ENCODE results near the gene CDC42BPB.

CDC42BPB gene

GRCh38 chr14:102951799-102952198, 105.5 kb downstream of the CDC42BPB start:
- Histone ChIP-seq H3K14ac (ENCODE audit: low read length) (no peak overlapping the region), H3K4ac (ENCODE audit: low read length) (no peak overlapping the region), H3K9me3 (replicated peaks in 1 of 2; ENCODE audit: control insufficient read depth in 2 of 2, insufficient read depth in 1 of 2, low read depth in 1 of 2, low read length in 2 of 2) (no peaks in the 10 kb centered on the region), H3K23ac (ENCODE audit: low read depth, low read length, poor library complexity) (no peak overlapping the region), H3K36me3 (replicated peaks in 1 of 2; ENCODE audit: control insufficient read depth in 2 of 2, insufficient read depth in 2 of 2, low read length in 2 of 2) (peaks cover 45 to 94% of the 10 kb centered on the region in 2 donors), H2BK12ac (ENCODE audit: low read length) (no peak overlapping the region), H3K9ac (ENCODE audit: low read depth, low read length, poor library complexity) (no peak overlapping the region), H3K4me1 (ENCODE audit: control insufficient read depth in 2 of 2, insufficient read depth in 1 of 2, low read depth in 1 of 2, low read length in 2 of 2) (peaks cover 0 to 3% of the 10 kb centered on the region in 2 donors), H3K27me3 (ENCODE audit: control insufficient read depth in 3 of 3, insufficient read depth in 3 of 3, low read depth in 1 of 3, low read length in 3 of 3) (no peaks in the 10 kb centered on the region), H2BK15ac (ENCODE audit: low read length) (no peak overlapping the region), H3K4me2 (ENCODE audit: insufficient read depth, low read length, poor library complexity, severe bottlenecking) (no peak overlapping the region), H2AFZ (ENCODE audit: low read length) (no peak overlapping the region), H2AK5ac (ENCODE audit: low read depth, low read length) (no peak overlapping the region), H3K27ac (replicated peaks; ENCODE audit: low read length) (no peak overlapping the region), H2BK120ac (ENCODE audit: low read depth, low read length) (no peak overlapping the region), H4K91ac (ENCODE audit: low read depth, low read length, poor library complexity) (no peak overlapping the region), H3K79me1 (ENCODE audit: low read depth, low read length) (no peaks in the 10 kb centered on the region), H4K8ac (ENCODE audit: low read depth, low read length) (no peak overlapping the region), H2BK5ac (ENCODE audit: low read length) (no peak overlapping the region), H3K4me3 (ENCODE audit: low read length in 2 of 2) (no peak overlapping the region), H3K18ac (ENCODE audit: low read length) (no peak overlapping the region)
- no peak for DNase-seq (ENCODE audit: low spot score)
- WGBS, 2 donors (ENCODE audit: extremely low coverage in 2 of 2, insufficient read length in 2 of 2, insufficient replicate concordance in 1 of 2): no CpG with 5 or more reads among the region's 8 CpGs

- Histone ChIP-seq H3K9ac (ENCODE audit: low read depth, low read length, poor library complexity) (no peak overlapping the region), H3K36me3 (replicated peaks in 1 of 2; ENCODE audit: control insufficient read depth in 2 of 2, insufficient read depth in 2 of 2, low read length in 2 of 2) (peaks cover 50 to 94% of the 10 kb centered on the region in 2 donors), H2BK5ac (ENCODE audit: low read length) (no peak overlapping the region), H4K8ac (ENCODE audit: low read depth, low read length) (no peak overlapping the region), H4K91ac (ENCODE audit: low read depth, low read length, poor library complexity) (no peak overlapping the region), H3K4me2 (ENCODE audit: insufficient read depth, low read length, poor library complexity, severe bottlenecking) (no peak overlapping the region), H3K23ac (ENCODE audit: low read depth, low read length, poor library complexity) (no peak overlapping the region), H3K27me3 (ENCODE audit: control insufficient read depth in 3 of 3, insufficient read depth in 3 of 3, low read depth in 1 of 3, low read length in 3 of 3) (no peaks in the 10 kb centered on the region), H2BK120ac (ENCODE audit: low read depth, low read length) (no peak overlapping the region), H3K4ac (ENCODE audit: low read length) (no peak overlapping the region), H3K18ac (ENCODE audit: low read length) (no peak overlapping the region), H3K9me3 (replicated peaks in 1 of 2; ENCODE audit: control insufficient read depth in 2 of 2, insufficient read depth in 1 of 2, low read depth in 1 of 2, low read length in 2 of 2) (no peaks in the 10 kb centered on the region), H3K79me1 (ENCODE audit: low read depth, low read length) (no peaks in the 10 kb centered on the region), H2BK15ac (ENCODE audit: low read length) (no peak overlapping the region), H2BK12ac (ENCODE audit: low read length) (no peak overlapping the region), H3K4me3 (ENCODE audit: low read length in 2 of 2) (no peak overlapping the region), H2AK5ac (ENCODE audit: low read depth, low read length) (no peak overlapping the region), H3K14ac (ENCODE audit: low read length) (no peak overlapping the region), H3K4me1 (ENCODE audit: control insufficient read depth in 2 of 2, insufficient read depth in 1 of 2, low read depth in 1 of 2, low read length in 2 of 2) (peaks cover 0 to 3% of the 10 kb centered on the region in 2 donors), H3K27ac (replicated peaks; ENCODE audit: low read length) (no peak overlapping the region), H2AFZ (ENCODE audit: low read length) (no peak overlapping the region)
- WGBS, 2 donors (ENCODE audit: extremely low coverage in 2 of 2, insufficient read length in 2 of 2, insufficient replicate concordance in 1 of 2): no CpG with 5 or more reads among the region's 10 CpGs
- no peak for DNase-seq (ENCODE audit: low spot score)
These were observed 106.3 kb downstream of the CDC42BPB start for GRCh38 chr14:102951034-102951433.

DNA sequence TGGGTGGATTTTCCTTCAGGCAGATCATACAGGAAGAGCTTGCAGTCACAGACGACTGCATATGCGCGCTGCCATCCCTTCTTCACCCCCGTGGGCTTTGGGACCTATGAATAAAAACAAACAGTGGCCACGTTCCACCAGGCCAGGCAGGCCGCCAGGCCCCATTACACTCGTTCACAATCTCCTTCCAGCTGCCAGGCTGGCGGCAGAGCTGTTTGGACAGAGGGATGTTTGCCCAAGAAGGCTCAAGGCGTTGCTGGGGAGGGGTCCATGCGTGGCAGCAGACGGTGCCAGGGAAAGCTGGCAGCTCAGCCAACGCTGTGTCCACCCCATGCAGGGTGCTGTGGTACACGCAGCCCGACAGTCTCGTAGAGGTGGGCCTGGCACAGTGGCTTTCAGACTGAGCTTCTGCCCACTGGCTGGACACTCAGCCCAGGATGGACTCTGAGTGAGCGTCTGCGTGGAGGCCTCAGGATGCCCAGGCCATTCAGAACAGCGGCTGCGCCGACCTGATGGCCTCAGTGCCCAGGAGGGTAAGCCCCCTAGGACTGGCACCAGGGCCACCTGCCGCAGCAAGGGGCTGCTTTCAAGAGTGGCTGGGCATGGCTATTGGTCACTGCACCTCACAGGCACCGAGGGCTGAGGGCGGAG, 107.4 kb downstream of the CDC42BPB start:
- Histone ChIP-seq H3K4me1 (ENCODE audit: control insufficient read depth in 2 of 2, insufficient read depth in 1 of 2, low read depth in 1 of 2, low read length in 2 of 2) (peaks cover 0 to 3% of the 10 kb centered on the region in 2 donors), H2BK5ac (ENCODE audit: low read length) (peak overlapping the region; percentile 39), H3K4me3 (ENCODE audit: low read length in 2 of 2) (no peak overlapping the region), H2BK120ac (ENCODE audit: low read depth, low read length) (no peak overlapping the region), H4K91ac (ENCODE audit: low read depth, low read length, poor library complexity) (peak overlapping the region; percentile 72), H3K27me3 (ENCODE audit: control insufficient read depth in 3 of 3, insufficient read depth in 3 of 3, low read depth in 1 of 3, low read length in 3 of 3) (no peaks in the 10 kb centered on the region), H4K8ac (ENCODE audit: low read depth, low read length) (peak overlapping the region; percentile 65), H3K14ac (ENCODE audit: low read length) (peak overlapping the region; percentile 94), H2AFZ (ENCODE audit: low read length) (no peak overlapping the region), H3K4ac (ENCODE audit: low read length) (no peak overlapping the region), H3K18ac (ENCODE audit: low read length) (peak overlapping the region; percentile 28), H2BK12ac (ENCODE audit: low read length) (peak overlapping the region; percentile 73), H3K4me2 (ENCODE audit: insufficient read depth, low read length, poor library complexity, severe bottlenecking) (no peak overlapping the region), H3K9ac (ENCODE audit: low read depth, low read length, poor library complexity) (peak overlapping the region; percentile 44), H2AK5ac (ENCODE audit: low read depth, low read length) (no peak overlapping the region), H3K36me3 (replicated peaks in 1 of 2; ENCODE audit: control insufficient read depth in 2 of 2, insufficient read depth in 2 of 2, low read length in 2 of 2) (peaks cover 59 to 93% of the 10 kb centered on the region in 2 donors), H3K27ac (replicated peaks; ENCODE audit: low read length) (no peak overlapping the region), H2BK15ac (ENCODE audit: low read length) (no peak overlapping the region), H3K23ac (ENCODE audit: low read depth, low read length, poor library complexity) (peak overlapping the region; percentile 80), H3K79me1 (ENCODE audit: low read depth, low read length) (peaks cover 3% of the 10 kb centered on the region), H3K9me3 (replicated peaks in 1 of 2; ENCODE audit: control insufficient read depth in 2 of 2, insufficient read depth in 1 of 2, low read depth in 1 of 2, low read length in 2 of 2) (no peaks in the 10 kb centered on the region)
- no peak for DNase-seq (ENCODE audit: low spot score)
- WGBS, 2 donors (ENCODE audit: extremely low coverage in 2 of 2, insufficient read length in 2 of 2, insufficient replicate concordance in 1 of 2): no CpG with 5 or more reads among the region's 23 CpGs

DNA sequence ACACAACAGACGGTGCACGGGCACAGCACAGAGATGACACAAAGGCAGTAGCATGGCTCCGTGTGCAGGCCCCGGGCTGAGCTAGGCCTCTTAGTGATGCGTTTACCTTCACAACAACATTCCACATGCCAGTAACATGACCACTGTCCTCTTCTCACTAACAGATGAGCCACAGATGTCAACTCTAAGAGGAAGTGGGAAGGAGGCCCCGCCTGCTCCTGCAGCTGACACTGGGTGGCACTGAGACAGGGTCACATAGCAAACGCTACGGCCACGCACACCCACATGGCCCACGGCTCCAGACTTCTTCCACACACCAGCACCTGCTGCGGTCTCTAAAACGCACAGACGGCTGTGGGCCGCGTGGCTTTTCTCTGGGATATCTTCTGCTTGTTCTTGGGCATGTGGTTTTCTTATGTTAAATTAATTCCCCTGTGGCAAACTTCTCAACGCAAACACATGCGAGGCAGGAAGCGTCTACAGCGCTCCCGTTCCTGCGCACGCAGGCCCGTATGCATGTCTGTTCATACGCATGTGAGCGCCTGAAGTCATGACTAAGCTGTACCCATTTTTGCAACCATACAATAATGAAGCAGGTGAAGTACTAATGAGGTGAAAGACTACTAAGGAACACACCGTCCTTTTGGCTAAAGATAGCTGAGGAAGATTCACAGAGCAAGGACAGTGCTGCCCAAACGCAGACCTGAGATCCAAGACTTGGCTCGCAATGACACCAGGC, 108.1 kb downstream of the CDC42BPB start:
- DNase-seq (ENCODE audit: low spot score): no peak
- H2BK12ac ChIP-seq (ENCODE audit: low read length): no peak overlapping the region
- H3K9me3 ChIP-seq (replicated peaks in 1 of 2; ENCODE audit: control insufficient read depth in 2 of 2, insufficient read depth in 1 of 2, low read depth in 1 of 2, low read length in 2 of 2): no peaks in the 10 kb centered on the region
- H3K9ac ChIP-seq (ENCODE audit: low read depth, low read length, poor library complexity): no peak overlapping the region
- no peak overlapping the region for H2AK5ac ChIP-seq (ENCODE audit: low read depth, low read length)
- H3K27ac ChIP-seq (replicated peaks; ENCODE audit: low read length): no peak overlapping the region
- peaks cover 58 to 93% of the 10 kb centered on the region in 2 donors for H3K36me3 ChIP-seq (replicated peaks in 1 of 2; ENCODE audit: control insufficient read depth in 2 of 2, insufficient read depth in 2 of 2, low read length in 2 of 2)
- H3K23ac ChIP-seq (ENCODE audit: low read depth, low read length, poor library complexity): no peak overlapping the region
- no peak overlapping the region for H2BK120ac ChIP-seq (ENCODE audit: low read depth, low read length)
- no peak overlapping the region for H2BK15ac ChIP-seq (ENCODE audit: low read length)
- H3K4me1 ChIP-seq (ENCODE audit: control insufficient read depth in 2 of 2, insufficient read depth in 1 of 2, low read depth in 1 of 2, low read length in 2 of 2): peaks cover 0 to 3% of the 10 kb centered on the region in 2 donors
- H3K18ac ChIP-seq (ENCODE audit: low read length): peak overlapping the region; percentile 48
- no peaks in the 10 kb centered on the region for H3K27me3 ChIP-seq (ENCODE audit: control insufficient read depth in 3 of 3, insufficient read depth in 3 of 3, low read depth in 1 of 3, low read length in 3 of 3)
- peak overlapping the region; percentile 39 for H2BK5ac ChIP-seq (ENCODE audit: low read length)
- H3K4ac ChIP-seq (ENCODE audit: low read length): no peak overlapping the region
- H4K8ac ChIP-seq (ENCODE audit: low read depth, low read length): no peak overlapping the region
- H2AFZ ChIP-seq (ENCODE audit: low read length): no peak overlapping the region
- H4K91ac ChIP-seq (ENCODE audit: low read depth, low read length, poor library complexity): no peak overlapping the region
- WGBS, 2 donors (ENCODE audit: extremely low coverage in 2 of 2, insufficient read length in 2 of 2, insufficient replicate concordance in 1 of 2): no CpG with 5 or more reads among the region's 28 CpGs
- H3K4me2 ChIP-seq (ENCODE audit: insufficient read depth, low read length, poor library complexity, severe bottlenecking): no peak overlapping the region
- H3K14ac ChIP-seq (ENCODE audit: low read length): no peak overlapping the region
- H3K79me1 ChIP-seq (ENCODE audit: low read depth, low read length): peaks cover 3% of the 10 kb centered on the region
- H3K4me3 ChIP-seq (ENCODE audit: low read length in 2 of 2): no peak overlapping the region

All from neuronal stem cell (in vitro differentiated cells).